Right atrium auricular region (tissue), 2 donors: Measurements from ENCODE around the gene PRRT2. TPM values are rescaled to one million over a fixed set of nuclear protein-coding genes. Genes with fewer than 3 reads are reported as not detected.

Source experiments
- DNase-seq: peaks from one replicate; pipeline ENCODE4 v3.0.0-alpha.2; 2019; ENCODE audit warnings: low spot score
- H3K27ac ChIP-seq, 2 donors: fragments of 200-600 bp; sonication (generic); 1 replicate in 1 of 2; 2 replicates in 1 of 2; pipeline ENCODE4 v1.5.1; 2016 to 2019
- H3K27me3 ChIP-seq, 2 donors: fragments of 200-600 bp; sonication (generic); one replicate each; pipeline versions ENCODE4 v1.5.1 to v1.6.0; 2017 to 2019
- H3K36me3 ChIP-seq: fragments of 200-600 bp; sonication (generic); one replicate; pipeline ENCODE4 v1.5.1; 2016
- H3K4me1 ChIP-seq, 2 donors: fragments of 200-600 bp; sonication (generic); one replicate each; pipeline versions ENCODE4 v1.5.1 to v1.6.0; 2017 to 2019
- H3K4me3 ChIP-seq, 2 donors: fragments of 200-600 bp; sonication (generic); 1 replicate in 1 of 2; 2 replicates in 1 of 2; pipeline ENCODE4 v1.5.1; 2017 to 2019; ENCODE audit warnings: mild to moderate bottlenecking in 1 of 2, moderate library complexity in 1 of 2
- H3K9me3 ChIP-seq, 2 donors: fragments of 200-600 bp; sonication (generic); one replicate each; pipeline ENCODE4 v1.5.1; 2019
- CTCF ChIP-seq, 2 donors: fragments of 200-600 bp; sonication (generic); IDR thresholded peaks; one replicate each; pipeline ENCODE4 v1.5.1; 2019; ENCODE audit warnings: antibody characterized with exemption in 2 of 2
- total RNA-seq, 2 donors: library from RNA; depleted of rRNA; stranded (reverse); fragments of >200 nt; gene quantifications; one replicate each; pipeline ENCODE4 v1.1.0, GENCODE V29; 2016

PRRT2 gene
- total RNA-seq, 2 donors from 2014 or later, result 0.51 to 0.52 TPM

- H3K4me3 ChIP-seq, result no peak overlapping the region
- no peaks in the 10 kb centered on the region for H3K9me3 ChIP-seq
- no peak for TF ChIP-seq CTCF (IDR thresholded peaks at IDR 0.05)
- peaks cover 30% of the 10 kb centered on the region for H3K36me3 ChIP-seq
- H3K27me3 ChIP-seq, result no peaks in the 10 kb centered on the region
- H3K27ac ChIP-seq, result no peak overlapping the region
- peaks cover 0 to 27% of the 10 kb centered on the region in 2 donors for H3K4me1 ChIP-seq
- DNase-seq, result no peak
Measured at GRCh38 chr16:29860218-29860617, 48.2 kb downstream of the PRRT2 start.

GRCh38 chr16:29862383-29862883, 50.4 kb downstream of the PRRT2 start:
- H3K27me3 ChIP-seq, result no peaks in the 10 kb centered on the region
- H3K9me3 ChIP-seq, result no peaks in the 10 kb centered on the region
- peaks cover 0 to 27% of the 10 kb centered on the region in 2 donors for H3K4me1 ChIP-seq
- peak overlapping the region; percentile 99 to 100 for H3K4me3 ChIP-seq
- H3K27ac ChIP-seq, result peak overlapping the region; percentile 92 to 93
- H3K36me3 ChIP-seq, result peaks cover 30% of the 10 kb centered on the region
- no peak for DNase-seq
- no peak for TF ChIP-seq CTCF (IDR thresholded peaks at IDR 0.05)

GRCh38 chr16:29862884-29863668, 51.1 kb downstream of the PRRT2 start, which contains the start of gene CDIPT:
TSS of gene CDIPT (minus strand) at chr16:29863226. CDS start at chr16:29862857, 369 bp downstream.
- peaks cover 0 to 27% of the 10 kb centered on the region in 2 donors for H3K4me1 ChIP-seq
- DNase-seq, result peak; percentile 93
- H3K4me3 ChIP-seq, result peak within 1 kb of the TSS; percentile 99 to 100
- peak within 1 kb of the TSS; percentile 92 to 93 for H3K27ac ChIP-seq
- TF ChIP-seq CTCF (IDR thresholded peaks at IDR 0.05), result peak; percentile 31 to 71
- H3K9me3 ChIP-seq, result no peaks in the 10 kb centered on the region
- peaks cover 30% of the 10 kb centered on the region for H3K36me3 ChIP-seq
- H3K27me3 ChIP-seq, result no peaks in the 10 kb centered on the region

- Histone ChIP-seq H3K4me1 (peaks cover 0 to 27% of the 10 kb centered on the region in 2 donors), H3K27me3 (no peaks in the 10 kb centered on the region), H3K36me3 (peaks cover 25% of the 10 kb centered on the region), H3K4me3 (peak overlapping the region in 1 of 2 donors; percentile 100), H3K27ac (peak overlapping the region; percentile 92 to 93), H3K9me3 (no peaks in the 10 kb centered on the region)
- DNase-seq, result no peak
- TF ChIP-seq CTCF (IDR thresholded peaks at IDR 0.05), result peak in 1 of 2 donors; percentile 4
Measured at GRCh38 chr16:29863669-29863984, 51.6 kb downstream of the PRRT2 start.

GRCh38 chr16:29864205-29864604, 52.2 kb downstream of the PRRT2 start:
- H3K9me3 ChIP-seq, result no peaks in the 10 kb centered on the region
- DNase-seq, result no peak
- H3K27ac ChIP-seq, result no peak overlapping the region
- H3K4me1 ChIP-seq, result peaks cover 0 to 27% of the 10 kb centered on the region in 2 donors
- H3K36me3 ChIP-seq, result peaks cover 19% of the 10 kb centered on the region
- H3K27me3 ChIP-seq, result no peaks in the 10 kb centered on the region
- no peak for TF ChIP-seq CTCF (IDR thresholded peaks at IDR 0.05)
- no peak overlapping the region for H3K4me3 ChIP-seq

Other genes starting within 250 kb of the PRRT2 start
- gene SPN, start 148.9 kb upstream of the PRRT2 start, total RNA-seq, result 1 to 10 TPM; 3.7 to 4.5 TPM
- gene QPRT, start 133.0 kb upstream of the PRRT2 start, total RNA-seq, result 10 to 100 TPM; 18.3 to 38.2 TPM
- gene C16orf54, start 66.2 kb upstream of the PRRT2 start, total RNA-seq, result under 1 TPM; 0.52 to 0.90 TPM
- not detected for gene ZG16, start 33.9 kb upstream of the PRRT2 start, total RNA-seq
- 10 to 100 TPM; 10.1 to 17.1 TPM for gene KIF22, start 21.4 kb upstream of the PRRT2 start, total RNA-seq
- 10 to 100 TPM; 33.0 to 86.6 TPM for gene MAZ, start 5.7 kb upstream of the PRRT2 start, total RNA-seq
- gene PAGR1, start 4.0 kb downstream of the PRRT2 start, total RNA-seq, result 10 to 100 TPM; 23.5 to 27.3 TPM
- gene MVP, start 8.3 kb downstream of the PRRT2 start, total RNA-seq, result 10 to 100 TPM; 44.4 to 77.9 TPM
- gene CDIPT, start 51.0 kb downstream of the PRRT2 start, total RNA-seq, result 100 to 1,000 TPM; 135 to 138 TPM
- gene SEZ6L2, start 87.4 kb downstream of the PRRT2 start, total RNA-seq, result 1 to 10 TPM; 2.6 to 4.6 TPM
- gene ASPHD1, start 88.3 kb downstream of the PRRT2 start, total RNA-seq, result 1 to 10 TPM; 1.5 to 3.2 TPM
- gene KCTD13, start 114.0 kb downstream of the PRRT2 start, total RNA-seq, result 1 to 10 TPM; 6.4 to 6.5 TPM
- gene TMEM219, start 149.9 kb downstream of the PRRT2 start, total RNA-seq, result 100 to 1,000 TPM; 100 to 107 TPM
- 10 to 100 TPM; 29.1 to 36.7 TPM for gene TAOK2, start 161.7 kb downstream of the PRRT2 start, total RNA-seq
- gene HIRIP3, start 183.4 kb downstream of the PRRT2 start, total RNA-seq, result 10 to 100 TPM; 10.3 to 11.4 TPM
- 100 to 1,000 TPM in 1 of 2 donors, 10 to 100 TPM in 1; 33.4 to 117 TPM for gene INO80E, start 184.0 kb downstream of the PRRT2 start, total RNA-seq
- gene DOC2A, start 198.8 kb downstream of the PRRT2 start, total RNA-seq, result not detected
- gene C16orf92, start 211.0 kb downstream of the PRRT2 start, total RNA-seq, result not detected
- gene TLCD3B, start 219.1 kb downstream of the PRRT2 start, total RNA-seq, result not detected